ENCODE results near the gene BMPR1B.

DNA sequence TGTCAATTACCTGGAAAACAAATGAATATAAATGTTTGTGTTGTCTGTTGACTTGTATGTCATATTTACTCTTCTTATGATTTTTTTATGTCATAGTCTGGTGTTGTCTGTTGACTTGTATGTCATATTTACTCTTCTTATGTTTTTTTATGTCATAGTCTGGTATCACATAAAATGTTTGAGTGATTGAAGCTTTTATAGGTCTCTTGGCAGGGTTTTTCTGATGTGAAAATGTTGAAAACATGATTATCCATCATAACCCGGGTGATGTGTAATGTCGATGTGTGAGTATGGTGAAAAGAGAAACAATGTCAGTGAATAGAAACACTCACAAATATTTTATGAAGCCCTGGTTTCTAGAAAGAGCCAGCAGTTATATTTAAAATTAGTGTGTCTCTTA lies 335.7 kb downstream of the BMPR1B start:
- TF ChIP-seq, protein P1, sequence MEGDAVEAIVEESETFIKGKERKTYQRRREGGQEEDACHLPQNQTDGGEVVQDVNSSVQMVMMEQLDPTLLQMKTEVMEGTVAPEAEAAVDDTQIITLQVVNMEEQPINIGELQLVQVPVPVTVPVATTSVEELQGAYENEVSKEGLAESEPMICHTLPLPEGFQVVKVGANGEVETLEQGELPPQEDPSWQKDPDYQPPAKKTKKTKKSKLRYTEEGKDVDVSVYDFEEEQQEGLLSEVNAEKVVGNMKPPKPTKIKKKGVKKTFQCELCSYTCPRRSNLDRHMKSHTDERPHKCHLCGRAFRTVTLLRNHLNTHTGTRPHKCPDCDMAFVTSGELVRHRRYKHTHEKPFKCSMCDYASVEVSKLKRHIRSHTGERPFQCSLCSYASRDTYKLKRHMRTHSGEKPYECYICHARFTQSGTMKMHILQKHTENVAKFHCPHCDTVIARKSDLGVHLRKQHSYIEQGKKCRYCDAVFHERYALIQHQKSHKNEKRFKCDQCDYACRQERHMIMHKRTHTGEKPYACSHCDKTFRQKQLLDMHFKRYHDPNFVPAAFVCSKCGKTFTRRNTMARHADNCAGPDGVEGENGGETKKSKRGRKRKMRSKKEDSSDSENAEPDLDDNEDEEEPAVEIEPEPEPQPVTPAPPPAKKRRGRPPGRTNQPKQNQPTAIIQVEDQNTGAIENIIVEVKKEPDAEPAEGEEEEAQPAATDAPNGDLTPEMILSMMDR (IDR thresholded peaks at IDR 0.05): no peak
- TF ChIP-seq EZH2 (IDR thresholded peaks at IDR 0.05; ENCODE audit: borderline replicate concordance, insufficient read depth, low read depth, low read length, poor library complexity, severe bottlenecking): no peak
